Transverse colon (tissue), 4 donors: Measurements from ENCODE around the gene ZFP57. TPM values are rescaled to one million over a fixed set of nuclear protein-coding genes. Genes with fewer than 3 reads are reported as not detected.

Experiments
- DNase-seq: peaks from one replicate; pipeline ENCODE4 v3.0.0-alpha.2; 2019
- H3K27ac ChIP-seq, 4 donors: fragments of 200-600 bp; sonication (generic); 2 replicates each; pipeline ENCODE4 v1.5.1; 2016 to 2018; ENCODE audit warnings: inconsistent platforms in 4 of 4
- H3K27me3 ChIP-seq: fragments of 200-600 bp; sonication (generic); 2 replicates; pipeline ENCODE4 v1.5.1; 2017; ENCODE audit warnings: inconsistent platforms
- H3K36me3 ChIP-seq, 4 donors: fragments of 200-600 bp; sonication (generic); 2 replicates each; pipeline ENCODE4 v1.5.1; 2017 to 2019; ENCODE audit warnings: inconsistent platforms in 4 of 4
- H3K4me1 ChIP-seq, 4 donors: fragments of 200-600 bp; sonication (generic); 2 replicates each; pipeline ENCODE4 v1.5.1; 2017 to 2020; ENCODE audit warnings: inconsistent platforms in 4 of 4
- H3K4me3 ChIP-seq, 4 donors: fragments of 200-600 bp; sonication (generic); 1 replicate in 1 of 4; 2 replicates in 3 of 4; pipeline versions ENCODE4 v1.5.1 to v1.6.1; 2017 to 2019; ENCODE audit warnings: inconsistent platforms in 4 of 4
- H3K9me3 ChIP-seq, 2 donors: fragments of 200-600 bp; sonication (generic); 2 replicates each; pipeline ENCODE4 v1.5.1; 2017 to 2019; ENCODE audit warnings: inconsistent platforms in 2 of 2
- EP300 ChIP-seq: sonication (generic); formaldehyde crosslinking; IDR thresholded peaks from one replicate; pipeline ENCODE4 v1.6.1; 2017; ENCODE audit warnings: antibody characterized with exemption, low read depth
- POLR2A ChIP-seq: fragments of 450-650 bp; IDR thresholded peaks from one replicate; pipeline ENCODE4 v1.6.1; 2016; ENCODE audit warnings: antibody characterized with exemption, mild to moderate bottlenecking, moderate library complexity
- POLR2AphosphoS5 ChIP-seq, 3 donors: sonication (generic); formaldehyde crosslinking; IDR thresholded peaks; one replicate each; pipeline ENCODE4 v1.6.1; 2016; ENCODE audit warnings: antibody characterized with exemption in 3 of 3
- WGBS, 2 donors: methylation state at CpG; one replicate each; pipeline ENCODE4 v1.1.5; 2018; ENCODE audit warnings: low coverage in 1 of 2; 5-methylcytosine and 5-hydroxymethylcytosine counted together
- in situ Hi-C, 4 donors: fragments of 200-750 bp; cut with MboI; loops; one replicate each; pipeline versions ENCODE4 v1.15.0 to v1.15.1; 2017; ENCODE audit warnings: low sequenced_read_pairs in 3 of 4, low pct_ligation_motif_present in 1 of 4, low pct_unique_long_range_greater_than_20kb in 1 of 4
- intact Hi-C: fragments of 100-400 bp; cut with DNase I; formaldehyde crosslinking; loops from one replicate; pipeline ENCODE4 v1.15.1; 2023; ENCODE audit warnings: low total_unique reads
- total RNA-seq, 4 donors: library from RNA; depleted of rRNA; stranded (reverse); fragments of >200 nt; gene quantifications; one replicate each; pipeline ENCODE4 v1.1.0, GENCODE V29; 2016
- TF ChIP-seq, protein P1 (sequence below), 5 experiments: fragments of 200-600 bp in 3 of 5; fragments of 450-650 bp in 2 of 5; sonication (generic) in 3 of 5; IDR thresholded peaks; 1 replicate in 2 of 5; 2 replicates in 3 of 5; pipeline ENCODE4 v1.5.1; 2016 to 2017; ENCODE audit warnings: antibody characterized with exemption in 5 of 5, inconsistent platforms in 3 of 5, mild to moderate bottlenecking in 2 of 5, moderate library complexity in 1 of 5

Gene ZFP57
- total RNA-seq, 4 donors from 2014 or later = 0.27 TPM; not detected in 3

DNA sequence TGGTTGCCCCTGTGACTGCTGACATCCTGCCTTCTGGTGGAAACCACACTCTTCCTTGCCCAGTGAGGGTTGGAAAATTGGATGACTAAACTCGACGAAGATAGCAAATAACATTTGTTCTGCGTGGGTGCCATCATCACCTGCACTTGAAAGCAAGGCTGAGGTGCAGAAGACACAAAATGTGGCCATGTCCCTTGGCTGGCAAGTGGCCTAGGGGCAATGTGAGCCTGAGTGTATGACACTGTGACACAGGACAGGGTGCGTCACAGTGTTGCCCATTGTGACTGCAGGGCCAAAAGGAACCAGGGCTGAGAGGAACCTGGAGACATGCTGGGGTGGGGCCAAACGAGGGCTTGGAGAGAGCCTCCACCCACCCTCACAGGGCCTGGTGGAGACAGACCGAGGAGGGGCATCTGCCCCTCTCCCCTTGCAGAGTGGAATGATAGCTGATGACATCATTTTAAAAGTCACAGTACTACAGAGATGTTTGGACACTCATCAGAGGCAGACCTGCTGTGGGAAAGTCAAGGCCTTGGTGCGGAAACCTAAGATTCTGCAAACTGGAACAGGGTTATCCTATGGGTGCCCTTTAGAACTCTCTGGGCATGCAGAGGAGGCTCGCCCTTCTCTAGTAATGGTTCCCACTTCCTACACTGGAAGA is 29.5 kb upstream of the ZFP57 start:
- 76% methylated on average over 8 of the region's 8 CpGs; no CpG with 5 or more reads in 1 of the 2 donors for WGBS, 2 donors
- no peak for DNase-seq
- Histone ChIP-seq H3K27me3 (peaks cover 6% of the 10 kb centered on the region), H3K36me3 (no peaks in the 10 kb centered on the region), H3K4me3 (no peak overlapping the region), H3K9me3 (no peaks in the 10 kb centered on the region), H3K4me1 (no peaks in the 10 kb centered on the region), H3K27ac (no peak overlapping the region)
- intact Hi-C loops = no loop called here
- in situ Hi-C loops = loop anchor here in 1 of 4 donors (25.0 kb wide), 1 partner anchor 127 kb away; the partner anchor contains the start of gene HLA-G
- TF ChIP-seq POLR2AphosphoS5 (IDR thresholded peaks at IDR 0.05) (no peak), POLR2A (no peak), EP300 (no peak)
- TF ChIP-seq, protein P1, sequence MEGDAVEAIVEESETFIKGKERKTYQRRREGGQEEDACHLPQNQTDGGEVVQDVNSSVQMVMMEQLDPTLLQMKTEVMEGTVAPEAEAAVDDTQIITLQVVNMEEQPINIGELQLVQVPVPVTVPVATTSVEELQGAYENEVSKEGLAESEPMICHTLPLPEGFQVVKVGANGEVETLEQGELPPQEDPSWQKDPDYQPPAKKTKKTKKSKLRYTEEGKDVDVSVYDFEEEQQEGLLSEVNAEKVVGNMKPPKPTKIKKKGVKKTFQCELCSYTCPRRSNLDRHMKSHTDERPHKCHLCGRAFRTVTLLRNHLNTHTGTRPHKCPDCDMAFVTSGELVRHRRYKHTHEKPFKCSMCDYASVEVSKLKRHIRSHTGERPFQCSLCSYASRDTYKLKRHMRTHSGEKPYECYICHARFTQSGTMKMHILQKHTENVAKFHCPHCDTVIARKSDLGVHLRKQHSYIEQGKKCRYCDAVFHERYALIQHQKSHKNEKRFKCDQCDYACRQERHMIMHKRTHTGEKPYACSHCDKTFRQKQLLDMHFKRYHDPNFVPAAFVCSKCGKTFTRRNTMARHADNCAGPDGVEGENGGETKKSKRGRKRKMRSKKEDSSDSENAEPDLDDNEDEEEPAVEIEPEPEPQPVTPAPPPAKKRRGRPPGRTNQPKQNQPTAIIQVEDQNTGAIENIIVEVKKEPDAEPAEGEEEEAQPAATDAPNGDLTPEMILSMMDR (IDR thresholded peaks at IDR 0.05) = no peak

DNA sequence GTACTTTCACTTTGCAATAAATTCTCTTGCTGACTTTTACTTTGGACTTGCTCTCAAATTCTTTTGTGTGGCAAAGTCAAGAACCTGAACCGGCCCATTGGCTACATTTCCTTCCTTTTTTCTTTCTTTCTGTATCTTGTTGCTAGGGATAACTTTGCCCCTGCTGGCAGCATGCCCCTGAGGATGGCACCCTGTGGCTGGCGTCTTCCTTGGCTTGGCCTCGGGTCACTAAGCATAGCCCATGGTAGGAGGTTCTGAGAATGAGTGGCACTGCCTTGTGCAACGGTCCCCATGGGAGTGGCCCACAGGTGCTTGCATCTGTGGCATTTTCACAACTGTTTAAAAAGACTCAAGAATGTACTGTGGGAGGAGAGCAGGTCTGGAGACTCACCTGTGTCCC is 28.2 kb upstream of the ZFP57 start:
- no peak for TF ChIP-seq EP300
- intact Hi-C loops = no loop called here
- in situ Hi-C loops = loop anchor here in 1 of 4 donors (25.0 kb wide), 1 partner anchor 128 kb away; the partner anchor contains the start of gene HLA-G

DNA sequence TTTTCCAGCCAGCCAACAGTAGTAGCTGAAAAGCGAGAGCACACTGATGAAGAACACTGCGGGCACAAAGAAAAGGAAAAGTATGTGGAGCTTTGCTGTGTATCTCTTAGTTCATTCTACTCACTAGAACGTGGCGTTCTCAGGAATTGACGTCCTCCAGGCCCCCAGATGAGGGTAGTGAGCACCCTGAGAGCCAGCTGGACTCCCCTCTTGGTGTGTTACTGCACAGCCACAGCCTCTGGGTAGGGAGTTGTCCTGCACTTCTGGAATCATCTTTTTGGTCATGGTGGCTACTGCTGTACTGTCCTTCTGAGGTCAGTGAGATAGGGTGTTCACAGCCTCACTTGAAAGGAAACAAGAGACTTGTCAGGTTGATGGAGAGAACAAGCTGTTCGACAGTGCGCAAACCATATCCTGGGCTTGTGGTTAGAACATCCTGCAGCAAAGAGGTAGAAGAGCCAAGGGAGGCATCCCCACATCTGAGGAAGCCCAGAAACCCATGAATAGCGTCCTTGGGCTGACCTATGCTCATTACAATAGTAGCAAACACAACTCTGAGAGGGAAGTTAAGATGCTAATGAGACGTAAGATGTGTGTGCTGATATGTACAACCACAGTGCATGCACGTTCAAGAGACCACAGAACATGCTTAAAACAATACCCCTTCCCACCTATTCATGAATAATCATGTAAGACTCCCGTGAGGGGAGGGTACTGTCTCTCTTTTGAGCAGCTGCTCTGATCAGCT is 27.7 kb upstream of the ZFP57 start:
- DNase-seq = peak; percentile 59
- Histone ChIP-seq H3K9me3 (no peaks in the 10 kb centered on the region), H3K27ac (peak overlapping the region in 2 of 4 donors; percentile 23 to 37), H3K27me3 (peaks cover 18% of the 10 kb centered on the region), H3K4me3 (no peak overlapping the region), H3K4me1 (no peaks in the 10 kb centered on the region), H3K36me3 (no peaks in the 10 kb centered on the region)
- TF ChIP-seq POLR2AphosphoS5 (IDR thresholded peaks at IDR 0.05) = peak in 1 of 3 donors; percentile 20
- TF ChIP-seq POLR2A = peak; percentile 36
- TF ChIP-seq, protein P1 (IDR thresholded peaks at IDR 0.05) = no peak
- intact Hi-C loops = no loop called here
- in situ Hi-C loops = loop anchor here in 1 of 4 donors (25.0 kb wide), 1 partner anchor 129 kb away; the partner anchor contains the start of gene HLA-G
- WGBS, 2 donors = 55 to 79% methylated on average over 5 to 11 of the region's 11 CpGs

More for the DNA sequence above, 28.2 kb upstream of the ZFP57 start:
- Histone ChIP-seq H3K9me3 (no peaks in the 10 kb centered on the region), H3K36me3 (no peaks in the 10 kb centered on the region), H3K27ac (peak overlapping the region in 3 of 4 donors; percentile 17 to 37 (median 36)), H3K27me3 (peaks cover 17% of the 10 kb centered on the region), H3K4me1 (no peaks in the 10 kb centered on the region), H3K4me3 (no peak overlapping the region)
- WGBS, 2 donors = 49% methylated on average over 4 of the region's 4 CpGs; no CpG with 5 or more reads in 1 of the 2 donors
- DNase-seq = no peak

DNA sequence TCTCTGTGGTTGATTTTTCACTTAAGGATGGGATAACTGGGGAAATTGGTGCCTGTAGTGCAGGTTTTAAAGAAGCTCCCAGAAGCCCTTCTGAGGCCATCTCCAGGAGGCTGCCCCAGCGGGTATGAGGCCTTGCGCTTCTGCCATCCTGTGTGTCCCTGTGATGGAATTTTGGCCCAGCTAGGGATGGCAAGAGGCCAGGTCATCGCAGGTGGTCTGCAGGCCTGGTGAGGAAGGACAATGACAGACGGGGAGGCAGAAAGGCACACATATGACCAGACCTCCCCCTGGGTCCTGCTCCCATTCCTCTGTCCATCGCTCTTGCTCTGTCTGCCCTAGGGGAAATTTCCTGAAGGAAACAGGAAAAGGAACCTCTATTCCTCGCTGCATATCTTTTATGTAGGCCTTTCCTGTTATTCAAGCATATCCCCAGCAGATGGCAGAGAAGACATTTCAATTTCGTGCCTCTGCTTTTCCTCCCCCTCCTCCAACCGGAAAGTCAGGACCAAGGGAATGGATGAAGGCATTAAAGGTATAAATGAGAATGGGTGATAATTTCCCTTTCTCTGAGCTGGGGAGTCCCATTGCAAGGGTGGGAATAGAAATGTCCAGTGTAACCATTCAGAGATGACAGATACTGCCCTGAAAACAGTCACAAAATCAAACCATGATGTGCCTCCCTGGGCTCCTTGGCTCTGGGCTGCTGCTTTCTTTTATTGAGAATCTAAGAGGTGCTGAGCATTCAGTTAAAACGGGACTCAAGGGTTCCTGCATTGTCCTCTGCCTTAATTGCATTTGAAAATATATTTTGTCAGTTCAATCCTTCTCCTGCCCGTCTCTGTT is 24.7 kb upstream of the ZFP57 start:
- H3K4me3 ChIP-seq = no peak overlapping the region
- no peaks in the 10 kb centered on the region for H3K9me3 ChIP-seq
- in situ Hi-C loops (loop anchor here in 1 of 4 donors (25.0 kb wide), 1 partner anchor 132 kb away; the partner anchor contains the start of gene HLA-G), intact Hi-C loops (loop anchor here (2.0 kb wide), 1 partner anchor 129 kb away; no protein-coding TSS in a partner anchor)
- no peak for DNase-seq
- no peak for TF ChIP-seq POLR2A
- TF ChIP-seq, protein P1 (IDR thresholded peaks at IDR 0.05) = peak; percentile 37 to 69 (median 56)
- WGBS, 2 donors = 27 to 36% methylated on average over 2 to 10 of the region's 10 CpGs
- H3K4me1 ChIP-seq = no peaks in the 10 kb centered on the region
- H3K27me3 ChIP-seq = peaks cover 27% of the 10 kb centered on the region
- H3K36me3 ChIP-seq = no peaks in the 10 kb centered on the region
- no peak overlapping the region for H3K27ac ChIP-seq
